Measurements from ENCODE around the gene USP48.

DNA sequence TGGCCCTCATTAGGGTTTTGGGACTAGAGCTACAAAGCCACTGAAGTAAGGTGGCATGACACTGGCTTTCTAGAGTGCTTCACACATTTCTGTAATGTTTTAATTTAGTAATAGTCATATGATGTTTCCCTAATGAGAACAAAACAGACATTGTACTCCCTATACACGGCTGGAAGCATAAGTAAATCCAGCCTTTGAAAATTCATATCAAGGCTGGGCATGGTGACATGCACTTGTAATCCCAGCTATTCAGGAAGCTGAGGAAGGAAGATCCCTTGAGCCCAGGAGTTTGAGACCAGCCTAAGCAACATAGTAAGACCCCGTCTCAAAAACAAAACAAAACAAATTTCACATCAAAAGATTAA lies 7.4 kb downstream of the USP48 start:
- TF ChIP-seq, protein P1, sequence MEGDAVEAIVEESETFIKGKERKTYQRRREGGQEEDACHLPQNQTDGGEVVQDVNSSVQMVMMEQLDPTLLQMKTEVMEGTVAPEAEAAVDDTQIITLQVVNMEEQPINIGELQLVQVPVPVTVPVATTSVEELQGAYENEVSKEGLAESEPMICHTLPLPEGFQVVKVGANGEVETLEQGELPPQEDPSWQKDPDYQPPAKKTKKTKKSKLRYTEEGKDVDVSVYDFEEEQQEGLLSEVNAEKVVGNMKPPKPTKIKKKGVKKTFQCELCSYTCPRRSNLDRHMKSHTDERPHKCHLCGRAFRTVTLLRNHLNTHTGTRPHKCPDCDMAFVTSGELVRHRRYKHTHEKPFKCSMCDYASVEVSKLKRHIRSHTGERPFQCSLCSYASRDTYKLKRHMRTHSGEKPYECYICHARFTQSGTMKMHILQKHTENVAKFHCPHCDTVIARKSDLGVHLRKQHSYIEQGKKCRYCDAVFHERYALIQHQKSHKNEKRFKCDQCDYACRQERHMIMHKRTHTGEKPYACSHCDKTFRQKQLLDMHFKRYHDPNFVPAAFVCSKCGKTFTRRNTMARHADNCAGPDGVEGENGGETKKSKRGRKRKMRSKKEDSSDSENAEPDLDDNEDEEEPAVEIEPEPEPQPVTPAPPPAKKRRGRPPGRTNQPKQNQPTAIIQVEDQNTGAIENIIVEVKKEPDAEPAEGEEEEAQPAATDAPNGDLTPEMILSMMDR (IDR thresholded peaks at IDR 0.05): no peak
- no peak for TF ChIP-seq POLR2AphosphoS5 (IDR thresholded peaks at IDR 0.05)

All from breast epithelium (tissue), 3 donors.